GM21447 (cell line): ENCODE data around the gene STOX1.
"Not testable (repeated sequence)": the region's sequence is repeated elsewhere in the genome, so short reads cannot be mapped to it uniquely, and the experiment has no call there.

Experiments
- ATAC-seq: cut with Tn5 transposase; IDR thresholded peaks from one replicate; pipeline ENCODE4 v1.9.1; 2021; ENCODE audit not compliant: unreplicated experiment

Gene STOX1, protein sequence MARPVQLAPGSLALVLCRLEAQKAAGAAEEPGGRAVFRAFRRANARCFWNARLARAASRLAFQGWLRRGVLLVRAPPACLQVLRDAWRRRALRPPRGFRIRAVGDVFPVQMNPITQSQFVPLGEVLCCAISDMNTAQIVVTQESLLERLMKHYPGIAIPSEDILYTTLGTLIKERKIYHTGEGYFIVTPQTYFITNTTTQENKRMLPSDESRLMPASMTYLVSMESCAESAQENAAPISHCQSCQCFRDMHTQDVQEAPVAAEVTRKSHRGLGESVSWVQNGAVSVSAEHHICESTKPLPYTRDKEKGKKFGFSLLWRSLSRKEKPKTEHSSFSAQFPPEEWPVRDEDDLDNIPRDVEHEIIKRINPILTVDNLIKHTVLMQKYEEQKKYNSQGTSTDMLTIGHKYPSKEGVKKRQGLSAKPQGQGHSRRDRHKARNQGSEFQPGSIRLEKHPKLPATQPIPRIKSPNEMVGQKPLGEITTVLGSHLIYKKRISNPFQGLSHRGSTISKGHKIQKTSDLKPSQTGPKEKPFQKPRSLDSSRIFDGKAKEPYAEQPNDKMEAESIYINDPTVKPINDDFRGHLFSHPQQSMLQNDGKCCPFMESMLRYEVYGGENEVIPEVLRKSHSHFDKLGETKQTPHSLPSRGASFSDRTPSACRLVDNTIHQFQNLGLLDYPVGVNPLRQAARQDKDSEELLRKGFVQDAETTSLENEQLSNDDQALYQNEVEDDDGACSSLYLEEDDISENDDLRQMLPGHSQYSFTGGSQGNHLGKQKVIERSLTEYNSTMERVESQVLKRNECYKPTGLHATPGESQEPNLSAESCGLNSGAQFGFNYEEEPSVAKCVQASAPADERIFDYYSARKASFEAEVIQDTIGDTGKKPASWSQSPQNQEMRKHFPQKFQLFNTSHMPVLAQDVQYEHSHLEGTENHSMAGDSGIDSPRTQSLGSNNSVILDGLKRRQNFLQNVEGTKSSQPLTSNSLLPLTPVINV

DNA sequence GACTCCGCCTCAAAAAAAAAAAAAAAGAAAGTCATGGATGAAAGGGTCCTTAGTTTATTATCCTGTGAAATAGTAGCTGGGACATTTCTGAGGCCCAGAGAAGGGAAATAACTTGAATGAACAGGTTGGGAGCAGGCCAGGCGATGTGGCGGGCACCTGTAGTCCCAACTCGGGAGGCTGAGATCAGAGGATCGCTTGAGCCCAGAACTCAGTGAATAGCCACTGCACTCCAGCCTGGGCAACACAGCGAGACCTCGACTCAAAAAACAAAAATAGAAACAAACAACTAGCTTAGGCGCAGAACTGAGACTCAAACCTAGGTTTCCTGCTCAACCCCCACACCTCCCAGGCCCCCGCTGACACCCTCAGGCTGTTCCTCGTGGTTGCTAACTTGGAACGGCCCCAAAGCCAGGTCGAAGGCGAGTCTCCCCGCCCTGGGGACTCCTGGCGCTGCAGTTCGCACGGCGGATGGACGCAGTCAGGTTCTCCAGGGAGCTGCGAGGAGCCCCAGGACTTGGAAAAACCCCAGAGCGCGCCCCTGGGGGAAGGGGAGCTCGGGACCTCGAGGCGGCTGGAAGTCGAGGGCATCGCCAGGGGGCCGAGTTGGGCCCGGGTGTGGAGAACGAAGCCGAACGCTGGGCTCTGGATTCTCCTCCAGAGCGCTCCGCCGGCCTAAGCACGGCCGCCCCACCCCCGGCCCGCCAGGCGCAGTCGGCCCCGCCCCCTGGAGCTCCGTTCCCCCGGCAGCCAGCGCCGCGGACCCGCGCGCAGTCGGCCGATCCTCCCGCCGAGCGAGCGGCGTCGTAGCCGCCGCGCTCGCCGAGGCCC lies at the start of gene STOX1:
STOX1 (plus strand) TSS at position 768 of the 828 bp plus-strand sequence. CDS start 93 bp downstream, outside the sequence.
- peak; percentile 60 for ATAC-seq

DNA sequence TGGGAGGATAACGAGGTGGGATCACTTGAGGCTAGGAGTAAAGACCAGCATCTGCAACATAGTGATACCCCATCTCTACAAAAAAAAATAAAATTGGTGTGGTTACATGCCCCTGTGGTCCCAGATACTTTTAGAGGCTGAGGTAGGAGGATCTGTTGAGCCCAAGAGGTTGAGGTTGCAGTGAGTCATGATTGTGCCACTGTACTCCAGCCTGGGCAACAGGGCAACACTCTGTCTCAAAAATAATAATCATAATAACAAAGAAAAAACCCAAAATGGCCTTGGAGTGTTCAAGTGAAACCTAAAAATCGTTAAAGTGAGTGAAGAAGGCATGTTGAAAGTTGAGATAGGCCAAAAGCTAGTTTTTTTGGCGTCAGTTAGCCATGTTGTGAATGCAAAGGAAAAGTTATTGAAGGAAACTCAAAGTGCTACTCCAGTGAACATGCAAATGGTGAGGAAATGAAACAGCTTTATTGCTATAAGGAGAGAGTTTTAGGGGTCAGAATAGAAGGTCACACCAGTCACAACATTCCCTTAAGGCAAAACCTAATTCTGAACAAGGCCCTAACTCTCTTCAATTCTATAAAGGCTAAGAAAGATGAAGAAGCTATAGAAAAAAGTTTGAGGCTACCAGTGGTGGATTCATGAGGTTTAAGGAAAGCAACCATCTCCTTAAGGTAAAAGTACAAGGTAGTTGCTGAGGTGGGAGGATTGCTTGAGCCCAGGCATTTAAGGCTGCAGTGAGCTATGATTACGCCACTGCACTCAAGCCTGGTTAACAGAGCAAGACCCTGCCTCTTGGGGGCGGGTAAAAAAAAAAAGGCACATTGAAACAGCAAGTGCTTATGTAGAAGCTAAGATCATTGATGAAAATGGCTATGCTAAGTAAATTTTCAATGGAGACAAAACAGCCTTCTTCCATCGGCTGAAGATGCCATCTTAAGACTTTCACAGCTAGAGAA lies 45.4 kb upstream of the STOX1 start:
- ATAC-seq = no peak

DNA sequence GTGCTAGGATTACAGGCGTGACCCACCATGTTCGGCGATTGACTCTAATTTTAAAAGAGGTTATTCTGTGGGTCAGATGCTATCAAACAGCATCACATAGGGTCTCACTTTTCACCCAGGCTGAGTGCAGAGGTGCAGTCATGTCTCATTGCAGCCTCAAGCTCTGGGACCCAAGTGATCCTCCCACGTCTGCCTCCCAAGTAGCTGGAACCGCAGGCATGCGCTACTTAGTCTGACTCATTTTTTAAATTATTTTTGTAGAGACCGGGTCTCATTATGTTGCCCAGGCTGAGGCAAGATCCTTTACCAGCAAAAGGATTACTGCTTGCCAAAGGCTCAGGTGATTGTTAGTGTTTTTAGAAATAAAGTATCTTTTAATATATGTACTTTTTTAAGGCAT lies 42.9 kb upstream of the STOX1 start:
- no peak for ATAC-seq

- no peak for ATAC-seq
Observed at GRCh38 chr10:68787813-68788212, 39.5 kb upstream of the STOX1 start.

GRCh38 chr10:68790476-68790875 lies 36.9 kb upstream of the STOX1 start:
- no peak for ATAC-seq

- ATAC-seq = no peak
Observed at GRCh38 chr10:68792115-68792514, 35.2 kb upstream of the STOX1 start.

- no peak for ATAC-seq
Observed at GRCh38 chr10:68795886-68796532, 31.3 kb upstream of the STOX1 start.

DNA sequence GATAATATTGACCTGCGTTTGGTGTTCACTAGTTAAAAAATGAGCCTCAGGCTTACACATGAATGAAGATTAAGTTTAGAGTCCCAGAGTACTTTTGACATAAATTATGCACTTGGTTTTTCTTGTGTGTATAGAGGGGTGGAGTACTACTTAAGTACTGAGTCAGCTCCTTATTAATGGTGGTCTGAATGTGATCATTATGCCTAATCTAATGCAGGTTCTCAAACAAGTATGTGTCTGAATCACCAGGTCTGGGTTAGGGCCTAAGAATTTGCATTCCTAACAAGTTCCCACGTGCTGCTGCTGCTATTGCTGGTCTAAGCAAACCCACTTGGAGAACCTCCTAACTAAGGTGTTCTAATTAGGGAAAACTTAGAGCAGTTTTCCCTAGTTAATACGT lies 30.7 kb upstream of the STOX1 start:
- ATAC-seq = no peak

- no peak for ATAC-seq
Observed at GRCh38 chr10:68800211-68800610, 27.1 kb upstream of the STOX1 start.

DNA sequence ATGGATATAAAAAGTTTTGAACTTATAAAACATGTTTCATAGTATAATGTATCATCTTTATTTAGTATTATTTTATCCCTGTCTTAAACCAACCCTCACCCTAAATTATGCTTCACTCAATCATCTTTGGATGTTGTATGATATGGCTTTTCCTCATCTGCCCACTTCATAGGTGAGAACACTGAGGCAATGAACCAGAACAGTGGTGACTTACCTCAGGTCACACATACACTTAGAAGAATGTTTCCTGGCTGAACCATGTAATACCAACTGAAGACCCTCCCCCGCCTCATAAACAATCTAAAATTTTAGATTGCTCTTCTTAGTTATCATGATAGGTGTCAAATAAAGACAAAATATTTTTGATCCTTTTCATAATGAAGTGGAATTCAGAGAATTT lies 22.6 kb upstream of the STOX1 start:
- no peak for ATAC-seq

GRCh38 chr10:68810830-68811229 lies 16.5 kb upstream of the STOX1 start:
- not testable (repeated sequence) for ATAC-seq

- ATAC-seq = no peak
Observed at GRCh38 chr10:68811314-68812009, 15.9 kb upstream of the STOX1 start.

DNA sequence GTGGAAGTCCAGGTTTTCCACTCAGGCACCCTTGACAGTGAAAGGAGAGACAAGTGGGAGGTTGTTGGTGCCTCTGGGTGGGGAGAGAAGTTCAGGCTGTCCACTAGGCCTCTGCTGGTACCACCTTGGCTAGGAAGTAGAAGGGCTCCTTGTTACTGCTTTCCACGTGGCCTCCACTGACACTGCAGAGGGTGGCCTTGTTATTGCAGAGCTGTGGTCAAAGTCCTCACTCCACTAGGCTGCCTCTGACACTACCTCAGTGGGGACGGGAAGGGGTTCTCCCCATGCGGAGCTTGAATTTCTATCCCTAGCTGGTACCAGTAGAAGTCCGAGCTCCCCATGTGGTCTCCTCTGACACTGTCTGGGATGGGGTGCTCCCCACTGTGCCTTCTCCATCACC lies 14.9 kb upstream of the STOX1 start:
- ATAC-seq = no peak

DNA sequence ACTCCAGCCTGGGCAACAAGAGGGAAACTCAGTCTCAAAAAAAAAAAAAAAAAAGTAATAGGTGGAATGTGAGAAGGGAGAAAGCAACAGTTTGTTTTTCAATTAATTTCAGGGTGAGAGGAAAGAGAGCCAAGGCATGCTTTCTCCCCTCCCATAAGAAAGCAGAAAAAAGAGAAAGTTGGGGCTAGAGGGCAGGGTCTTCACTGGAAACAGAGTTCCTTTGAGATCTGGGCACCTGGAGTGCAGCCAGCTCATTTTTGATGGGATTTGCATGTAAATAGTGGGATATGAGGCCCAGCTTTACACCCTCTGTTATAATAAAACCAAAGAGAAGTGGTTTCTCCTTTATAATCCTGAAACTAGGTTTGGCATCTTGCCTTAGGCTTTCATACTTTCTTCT lies 13.8 kb upstream of the STOX1 start:
- no peak for ATAC-seq

GRCh38 chr10:68816796-68817412 lies 10.4 kb upstream of the STOX1 start:
- no peak for ATAC-seq

DNA sequence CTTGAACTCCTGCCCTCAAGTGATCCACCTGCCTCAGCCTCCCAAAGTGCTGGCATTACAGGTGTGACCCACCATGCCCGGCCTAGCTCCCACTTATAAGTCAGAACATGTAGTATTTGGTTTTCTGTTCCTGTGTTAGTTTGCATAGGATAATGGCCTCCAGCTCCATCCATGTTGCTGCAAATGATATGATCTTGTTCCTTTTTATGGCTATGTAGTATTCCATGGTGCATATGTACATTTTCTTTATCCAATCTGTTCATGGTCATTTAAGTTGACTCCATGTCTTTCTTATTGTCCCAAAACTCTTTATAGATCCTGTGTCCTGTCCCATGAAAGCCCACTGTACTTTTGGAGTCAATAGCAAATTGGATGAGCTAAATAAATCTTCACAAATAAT lies 7.0 kb upstream of the STOX1 start:
- ATAC-seq = not testable (repeated sequence)

- not testable (repeated sequence) for ATAC-seq
Observed at GRCh38 chr10:68822626-68823025, 4.7 kb upstream of the STOX1 start.

DNA sequence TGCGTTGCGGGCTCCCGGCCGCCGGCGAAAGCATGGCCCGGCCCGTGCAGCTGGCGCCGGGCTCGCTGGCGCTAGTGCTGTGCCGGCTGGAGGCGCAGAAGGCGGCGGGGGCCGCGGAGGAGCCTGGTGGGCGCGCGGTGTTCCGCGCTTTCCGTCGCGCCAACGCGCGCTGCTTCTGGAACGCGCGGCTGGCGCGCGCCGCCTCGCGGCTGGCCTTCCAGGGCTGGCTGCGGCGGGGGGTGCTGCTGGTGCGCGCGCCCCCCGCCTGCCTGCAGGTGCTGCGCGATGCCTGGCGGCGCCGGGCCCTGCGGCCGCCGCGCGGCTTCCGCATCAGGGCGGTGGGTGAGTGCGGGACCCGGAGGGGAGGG lies 245 bp downstream of the STOX1 start:
- ATAC-seq = peak; percentile 36
